OCI-LY3 (cell line): Measurements from ENCODE around the gene EMX1.

Experiments
- H2AFZ ChIP-seq: fragments of 200-600, 300-600 bp; shearing (Covaris generic); 2 replicates; pipeline ENCODE4 v1.6.0; 2014; ENCODE audit warnings: antibody characterized with exemption, low read depth, low read length
- H3K27ac ChIP-seq: fragments of 200-600, 300-600 bp; sonication (generic); 2 replicates; pipeline ENCODE4 v1.5.1; 2014; ENCODE audit warnings: mild to moderate bottlenecking, low read length, moderate library complexity, mixed read lengths
- H3K27me3 ChIP-seq: fragments of 200-600, 300-600 bp; sonication (generic); 2 replicates; pipeline ENCODE4 v1.6.1; 2014; ENCODE audit warnings: low read depth, low read length, mixed read lengths
- H3K36me3 ChIP-seq: fragments of 200-600, 300-600 bp; sonication (generic); replicated peaks from 2 replicates; pipeline ENCODE3; 2014; ENCODE audit warnings: low read depth, low read length, mixed read lengths
- H3K4me1 ChIP-seq: fragments of 300-600, 200-600 bp; sonication (generic); 2 replicates; pipeline ENCODE4 v1.6.1; 2014; ENCODE audit warnings: low read length, mixed read lengths
- H3K4me2 ChIP-seq: fragments of 200-600, 300-600 bp; sonication (generic); 2 replicates; pipeline ENCODE4 v1.6.1; 2014; ENCODE audit warnings: low read length, mixed read lengths
- H3K4me3 ChIP-seq: fragments of 300-600, 200-600 bp; sonication (generic); 2 replicates; pipeline ENCODE4 v1.5.1; 2014; ENCODE audit warnings: antibody characterized with exemption, mild to moderate bottlenecking, low read length, moderate library complexity
- H3K79me2 ChIP-seq: fragments of 300-600, 200-600 bp; shearing (Covaris generic); 2 replicates; pipeline ENCODE4 v1.6.1; 2014; ENCODE audit warnings: mild to moderate bottlenecking, low read length, mixed read lengths
- H3K9ac ChIP-seq: fragments of 300-600, 200-600 bp; shearing (Covaris generic); 2 replicates; pipeline ENCODE4 v1.6.0; 2014; ENCODE audit warnings: mild to moderate bottlenecking, low read length, moderate library complexity
- H3K9me3 ChIP-seq: fragments of 200-600, 300-600 bp; shearing (Covaris generic); 2 replicates; pipeline ENCODE4 v1.6.1; 2014; ENCODE audit warnings: low read length, mixed read lengths; ENCODE audit not compliant: insufficient read depth
- H4K20me1 ChIP-seq: fragments of 200-600, 300-600 bp; sonication (generic); 2 replicates; pipeline ENCODE4 v1.6.1; 2016; ENCODE audit warnings: low read length, mixed read lengths; ENCODE audit not compliant: insufficient read depth
- CTCF ChIP-seq: fragments of 200-600, 300-600 bp; sonication (generic); IDR thresholded peaks from 2 replicates; pipeline ENCODE4 v1.5.1; 2014; ENCODE audit warnings: antibody characterized with exemption, low read length, low read depth
- EZH2phosphoT487 ChIP-seq: fragments of 200-600 bp; shearing (Covaris generic); IDR thresholded peaks from 2 replicates; pipeline ENCODE4 v1.6.1; 2018; ENCODE audit warnings: antibody characterized with exemption, mixed run types, low read depth

The EMX1 gene

GRCh38 chr2:72919414-72920317 is 2.3 kb downstream of the EMX1 start:
- Histone ChIP-seq H3K79me2 (no peaks in the 10 kb centered on the region), H3K4me1 (no peaks in the 10 kb centered on the region), H3K9me3 (no peaks in the 10 kb centered on the region), H3K27me3 (peaks cover 1% of the 10 kb centered on the region; the same call in 1 of the 2 replicates), H3K36me3 (no peaks in the 10 kb centered on the region), H3K27ac (no peak overlapping the region), H3K4me2 (no peak overlapping the region), H3K4me3 (no peak overlapping the region), H3K9ac (no peak overlapping the region), H4K20me1 (no peaks in the 10 kb centered on the region), H2AFZ (no peak overlapping the region)
- TF ChIP-seq EZH2phosphoT487 (no peak), CTCF (no peak)

GRCh38 chr2:72920318-72921087 is 3.2 kb downstream of the EMX1 start:
- Histone ChIP-seq H3K4me2 (no peak overlapping the region), H3K27ac (no peak overlapping the region), H3K27me3 (no peaks in the 10 kb centered on the region), H3K4me1 (no peaks in the 10 kb centered on the region), H3K9ac (no peak overlapping the region), H3K36me3 (no peaks in the 10 kb centered on the region), H4K20me1 (no peaks in the 10 kb centered on the region), H2AFZ (no peak overlapping the region), H3K9me3 (no peaks in the 10 kb centered on the region), H3K79me2 (no peaks in the 10 kb centered on the region), H3K4me3 (no peak overlapping the region)
- TF ChIP-seq CTCF (no peak), EZH2phosphoT487 (no peak)

- no peaks in the 10 kb centered on the region for H4K20me1 ChIP-seq
These were observed 4.0 kb downstream of the EMX1 start for GRCh38 chr2:72921088-72921851.

More at GRCh38 chr2:72921088-72921851, 4.0 kb downstream of the EMX1 start:
- H3K36me3 ChIP-seq: no peaks in the 10 kb centered on the region
- peaks cover 2% of the 10 kb centered on the region; the same call in 1 of the 2 replicates for H3K27me3 ChIP-seq
- no peak overlapping the region for H3K4me3 ChIP-seq
- H3K4me1 ChIP-seq: peaks cover 2% of the 10 kb centered on the region; the same call in 1 of the 2 replicates
- TF ChIP-seq CTCF (no peak), EZH2phosphoT487 (no peak)
- H3K4me2 ChIP-seq: no peak overlapping the region
- no peaks in the 10 kb centered on the region for H3K9me3 ChIP-seq
- H3K27ac ChIP-seq: no peak overlapping the region
- no peak overlapping the region for H2AFZ ChIP-seq
- H3K79me2 ChIP-seq: no peaks in the 10 kb centered on the region
- no peak overlapping the region for H3K9ac ChIP-seq
